RWPE2 (cell line): ENCODE measurements around the gene GPT2.

Experiments
- ATAC-seq: fragments of 200-7000 bp; cut with Tn5 transposase; 3 replicates; pipeline ENCODE4 v1.9.1; 2021; ENCODE audit warnings: low read depth
- DNase-seq: peaks from one replicate; pipeline ENCODE4 v3.0.0-alpha.2; 2020; ENCODE audit warnings: low spot score
- H3K27ac ChIP-seq: fragments of 450-650 bp; 2 replicates; pipeline ENCODE4 v1.5.1; 2017; ENCODE audit warnings: mild to moderate bottlenecking; ENCODE audit not compliant: poor library complexity, severe bottlenecking
- H3K27me3 ChIP-seq: fragments of 250-450 bp; sonication (Bioruptor Pico); 2 replicates; pipeline ENCODE4 v1.5.1; 2021; ENCODE audit warnings: mild to moderate bottlenecking, moderate library complexity; ENCODE audit not compliant: insufficient read depth, poor library complexity, severe bottlenecking
- H3K36me3 ChIP-seq: fragments of 250-450 bp; sonication (Bioruptor Pico); 2 replicates; pipeline ENCODE4 v1.5.1; 2020; ENCODE audit warnings: low read depth, mild to moderate bottlenecking, moderate library complexity
- H3K4me1 ChIP-seq: fragments of 250-450 bp; sonication (Bioruptor Pico); 2 replicates; pipeline ENCODE4 v1.5.1; 2021; ENCODE audit warnings: mild to moderate bottlenecking, moderate library complexity; ENCODE audit not compliant: insufficient read depth, poor library complexity, severe bottlenecking
- H3K4me3 ChIP-seq: fragments of 250-450 bp; sonication (Bioruptor Pico); 2 replicates; pipeline ENCODE4 v1.5.1; 2021; ENCODE audit warnings: mild to moderate bottlenecking, moderate library complexity; ENCODE audit not compliant: severe bottlenecking
- H3K9me3 ChIP-seq: fragments of 250-450 bp; sonication (Bioruptor Pico); 2 replicates; pipeline ENCODE4 v1.5.1; 2021; ENCODE audit warnings: mild to moderate bottlenecking, moderate library complexity; ENCODE audit not compliant: severe bottlenecking
- CTCF ChIP-seq: fragments of 450-650 bp; IDR thresholded peaks from one replicate; pipeline ENCODE4 v1.5.1; 2017; ENCODE audit warnings: mild to moderate bottlenecking, moderate library complexity; ENCODE audit not compliant: poor library complexity, severe bottlenecking

Gene GPT2

GRCh38 chr16:46918905-46919792, 35.0 kb downstream of the GPT2 start:
- H3K9me3 ChIP-seq: no peaks in the 10 kb centered on the region
- H3K36me3 ChIP-seq: peaks cover 88% of the 10 kb centered on the region
- H3K27me3 ChIP-seq: no peaks in the 10 kb centered on the region
- no peak for ATAC-seq
- no peak overlapping the region for H3K27ac ChIP-seq
- H3K4me3 ChIP-seq: no peak overlapping the region
- no peaks in the 10 kb centered on the region for H3K4me1 ChIP-seq
- DNase-seq: no peak
- TF ChIP-seq CTCF: no peak

- Histone ChIP-seq H3K27me3 (no peaks in the 10 kb centered on the region), H3K27ac (no peak overlapping the region), H3K9me3 (no peaks in the 10 kb centered on the region), H3K4me3 (no peak overlapping the region), H3K4me1 (no peaks in the 10 kb centered on the region), H3K36me3 (peaks cover 83% of the 10 kb centered on the region)
- ATAC-seq: no peak
- no peak for DNase-seq
- no peak for TF ChIP-seq CTCF
Measured at GRCh38 chr16:46920402-46921068, 36.4 kb downstream of the GPT2 start.

- no peak for ATAC-seq
- TF ChIP-seq CTCF: no peak
- H3K36me3 ChIP-seq: peaks cover 81% of the 10 kb centered on the region
- H3K27ac ChIP-seq: no peak overlapping the region
- no peak for DNase-seq
- H3K4me1 ChIP-seq: no peaks in the 10 kb centered on the region
- H3K27me3 ChIP-seq: no peaks in the 10 kb centered on the region
- H3K4me3 ChIP-seq: no peak overlapping the region
- H3K9me3 ChIP-seq: no peaks in the 10 kb centered on the region
Measured at GRCh38 chr16:46922239-46922638, 38.1 kb downstream of the GPT2 start.

GRCh38 chr16:46923513-46924295, 39.5 kb downstream of the GPT2 start:
- H3K27ac ChIP-seq: no peak overlapping the region
- ATAC-seq (no peak), DNase-seq (no peak)
- H3K4me1 ChIP-seq: no peaks in the 10 kb centered on the region
- no peak for TF ChIP-seq CTCF
- no peaks in the 10 kb centered on the region for H3K9me3 ChIP-seq
- no peak overlapping the region for H3K4me3 ChIP-seq
- peaks cover 73% of the 10 kb centered on the region for H3K36me3 ChIP-seq
- no peaks in the 10 kb centered on the region for H3K27me3 ChIP-seq
